Lower leg skin (tissue), 4 donors: Measurements from ENCODE around the gene ZNF610. TPM values are rescaled to one million over a fixed set of nuclear protein-coding genes. Genes with fewer than 3 reads are reported as not detected.

Experiments used
- DNase-seq, 2 donors: peaks; one replicate each; pipeline ENCODE4 v3.0.0-alpha.2; 2019; ENCODE audit warnings: low spot score in 2 of 2
- H3K4me3 ChIP-seq: fragments of 200-600 bp; sonication (generic); 2 replicates; pipeline ENCODE4 v1.5.1; 2017; ENCODE audit warnings: mild to moderate bottlenecking, low read depth; ENCODE audit not compliant: poor library complexity, severe bottlenecking
- POLR2A ChIP-seq, 2 donors: fragments of 450-650 bp; IDR thresholded peaks; one replicate each; pipeline ENCODE4 v1.6.1; 2016 to 2017; ENCODE audit warnings: antibody characterized with exemption in 2 of 2, mild to moderate bottlenecking in 1 of 2, moderate library complexity in 1 of 2
- WGBS, 2 donors: methylation state at CpG; one replicate each; pipeline ENCODE4 v1.1.5; 2018; 5-methylcytosine and 5-hydroxymethylcytosine counted together
- intact Hi-C: fragments of 100-400 bp; cut with DNase I; formaldehyde crosslinking; loops from one replicate; pipeline ENCODE4 v1.15.0; 2023; ENCODE audit warnings: low total_unique reads
- total RNA-seq, 4 donors: library from RNA; depleted of rRNA; stranded (reverse); fragments of >200 nt; gene quantifications; one replicate each; pipeline ENCODE4 v1.1.0, GENCODE V29; 2016
- TF ChIP-seq, protein P1 (sequence below), 3 donors: fragments of 450-650 bp; IDR thresholded peaks; one replicate each; pipeline ENCODE4 v1.5.1; 2016; ENCODE audit warnings: antibody characterized with exemption in 3 of 3, mild to moderate bottlenecking in 3 of 3, moderate library complexity in 2 of 3

Gene ZNF610
- total RNA-seq, 4 donors from 2014 or later = 0.67 to 1.3 (median 0.87) TPM

GRCh38 chr19:52369559-52370340 lies 33.7 kb downstream of the ZNF610 start, which contains the start of gene ZNF880:
Gene ZNF880 (plus strand): TSS chr19:52369923. CDS start chr19:52369966, 43 bp downstream.
- intact Hi-C loops = no loop called here
- WGBS, 2 donors = 1% methylated on average over 52 of the region's 52 CpGs
- DNase-seq = peak; percentile 90 to 98
- H3K4me3 ChIP-seq = peak within 1 kb of the TSS; percentile 79
- TF ChIP-seq POLR2A (IDR thresholded peaks at IDR 0.05) = no peak
- TF ChIP-seq, protein P1, sequence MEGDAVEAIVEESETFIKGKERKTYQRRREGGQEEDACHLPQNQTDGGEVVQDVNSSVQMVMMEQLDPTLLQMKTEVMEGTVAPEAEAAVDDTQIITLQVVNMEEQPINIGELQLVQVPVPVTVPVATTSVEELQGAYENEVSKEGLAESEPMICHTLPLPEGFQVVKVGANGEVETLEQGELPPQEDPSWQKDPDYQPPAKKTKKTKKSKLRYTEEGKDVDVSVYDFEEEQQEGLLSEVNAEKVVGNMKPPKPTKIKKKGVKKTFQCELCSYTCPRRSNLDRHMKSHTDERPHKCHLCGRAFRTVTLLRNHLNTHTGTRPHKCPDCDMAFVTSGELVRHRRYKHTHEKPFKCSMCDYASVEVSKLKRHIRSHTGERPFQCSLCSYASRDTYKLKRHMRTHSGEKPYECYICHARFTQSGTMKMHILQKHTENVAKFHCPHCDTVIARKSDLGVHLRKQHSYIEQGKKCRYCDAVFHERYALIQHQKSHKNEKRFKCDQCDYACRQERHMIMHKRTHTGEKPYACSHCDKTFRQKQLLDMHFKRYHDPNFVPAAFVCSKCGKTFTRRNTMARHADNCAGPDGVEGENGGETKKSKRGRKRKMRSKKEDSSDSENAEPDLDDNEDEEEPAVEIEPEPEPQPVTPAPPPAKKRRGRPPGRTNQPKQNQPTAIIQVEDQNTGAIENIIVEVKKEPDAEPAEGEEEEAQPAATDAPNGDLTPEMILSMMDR (IDR thresholded peaks at IDR 0.05) = no peak

- TF ChIP-seq POLR2A (IDR thresholded peaks at IDR 0.05) = no peak
- TF ChIP-seq, protein P1 (IDR thresholded peaks at IDR 0.05) = no peak
- H3K4me3 ChIP-seq = peak overlapping the region; percentile 79
- intact Hi-C loops = no loop called here
- no peak for DNase-seq
- 36 to 38% methylated on average over 7 of the region's 7 CpGs for WGBS, 2 donors
Measured at GRCh38 chr19:52370341-52370710, 34.3 kb downstream of the ZNF610 start.

- no peak for DNase-seq
- intact Hi-C loops = no loop called here
- TF ChIP-seq, protein P1 (IDR thresholded peaks at IDR 0.05) = no peak
- TF ChIP-seq POLR2A (IDR thresholded peaks at IDR 0.05) = no peak
- 64 to 77% methylated on average over 1 of the region's 1 CpG for WGBS, 2 donors
- no peak overlapping the region for H3K4me3 ChIP-seq
Measured at GRCh38 chr19:52391135-52391534, 55.1 kb downstream of the ZNF610 start.

- intact Hi-C loops = no loop called here
Measured at GRCh38 chr19:52397310-52398080, 61.5 kb downstream of the ZNF610 start, which contains the start of gene ZNF528. Gene ZNF528 (plus strand): TSS chr19:52397849. CDS start chr19:52402014, 4,165 bp downstream.

DNA sequence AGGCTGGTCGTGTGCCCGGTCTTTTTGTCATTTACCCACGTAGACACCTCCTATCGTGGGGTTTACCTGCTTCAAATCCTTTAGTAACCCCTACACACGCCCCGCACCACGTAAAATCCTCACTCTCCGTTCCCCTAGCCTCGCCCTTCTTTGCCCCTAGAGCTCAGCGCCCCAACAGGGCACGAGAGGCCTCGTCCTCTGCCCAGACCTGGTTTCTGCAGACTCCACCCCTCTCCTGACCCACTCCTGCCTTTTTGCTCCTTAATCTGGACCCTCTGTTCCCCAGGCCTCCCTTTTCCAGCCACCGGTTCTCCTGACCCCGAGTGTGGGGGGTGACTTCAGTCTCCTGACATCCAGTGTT lies 62.0 kb downstream of the ZNF610 start:
- DNase-seq = no peak
- WGBS, 2 donors = 4% methylated on average over 14 of the region's 14 CpGs
- intact Hi-C loops = no loop called here
- TF ChIP-seq, protein P1 (IDR thresholded peaks at IDR 0.05) = no peak
- no peak for TF ChIP-seq POLR2A (IDR thresholded peaks at IDR 0.05)
- H3K4me3 ChIP-seq = peak overlapping the region; percentile 69

More at GRCh38 chr19:52397310-52398080, 61.5 kb downstream of the ZNF610 start, which contains the start of gene ZNF528:
- peak; percentile 94 to 99 for DNase-seq
- 0 to 1% methylated on average over 36 of the region's 36 CpGs for WGBS, 2 donors
- no peak for TF ChIP-seq POLR2A (IDR thresholded peaks at IDR 0.05)
- TF ChIP-seq, protein P1 (IDR thresholded peaks at IDR 0.05) = no peak
- H3K4me3 ChIP-seq = peak within 1 kb of the TSS; percentile 69
